NB4 (cell line): ENCODE results near the gene XPO4.
"Not testable (repeated sequence)": the region's sequence is repeated elsewhere in the genome, so short reads cannot be mapped to it uniquely, and the experiment has no call there.

Experiments used
- CTCF ChIP-seq: IDR thresholded peaks from one replicate; pipeline ENCODE4 v1.5.1; 2012; ENCODE audit warnings: low read depth, low read length
- MAX ChIP-seq: IDR thresholded peaks from 2 replicates; pipeline ENCODE4 v1.6.1; 2011; ENCODE audit warnings: low read depth, low read length
- MYC ChIP-seq: IDR thresholded peaks from 2 replicates; pipeline ENCODE4 v1.6.1; 2011; ENCODE audit warnings: low read depth, low read length
- POLR2A ChIP-seq: IDR thresholded peaks from 2 replicates; pipeline ENCODE4 v1.6.1; 2011; ENCODE audit warnings: mild to moderate bottlenecking; ENCODE audit not compliant: insufficient read length; ENCODE audit errors: extremely low read depth

- not testable (repeated sequence) for TF ChIP-seq CTCF, POLR2A, MYC, MAX
Measured at GRCh38 chr13:20915676-20916075, 13.1 kb upstream of the XPO4 start.
